ENCODE data around the gene FOXP4. TPM values are rescaled to one million over a fixed set of nuclear protein-coding genes. Genes with fewer than 3 reads are reported as not detected.

Gene FOXP4
- total RNA-seq, 1 donor from 2014 or later, result 2.7 TPM

- Histone ChIP-seq H3K9me3 (ENCODE audit: low read depth) (no peaks in the 10 kb centered on the region), H3K4me1 (peaks cover 10% of the 10 kb centered on the region), H3K27ac (no peak overlapping the region), H3K27me3 (peaks cover 34% of the 10 kb centered on the region), H3F3A (ENCODE audit: low read depth) (peaks cover 5% of the 10 kb centered on the region), H4K20me1 (ENCODE audit: low read depth) (no peaks in the 10 kb centered on the region), H3K4me3 (no peak overlapping the region), H2AFZ (replicated peaks) (peak overlapping the region; percentile 76), H3K9ac (no peak overlapping the region), H3K36me3 (no peaks in the 10 kb centered on the region), H3K79me2 (ENCODE audit: low read depth) (no peaks in the 10 kb centered on the region), H3K4me2 (no peak overlapping the region)
- no peak for DNase-seq (ENCODE audit: low spot score)
- Mint-ChIP-seq H3K27me3 (ENCODE audit: insufficient read depth, low read depth) (peaks cover 22% of the 10 kb centered on the region), H3K27ac (peak overlapping the region; percentile 76), H3K9me3 (no peaks in the 10 kb centered on the region), H3K4me1 (peaks cover 33% of the 10 kb centered on the region), H3K36me3 (no peaks in the 10 kb centered on the region), H3K4me3 (no peak overlapping the region)
- TF ChIP-seq EZH2 (IDR thresholded peaks at IDR 0.05), result no peak
- no peak for TF ChIP-seq EZH2phosphoT487 (IDR thresholded peaks at IDR 0.05)
- TF ChIP-seq, protein P1, sequence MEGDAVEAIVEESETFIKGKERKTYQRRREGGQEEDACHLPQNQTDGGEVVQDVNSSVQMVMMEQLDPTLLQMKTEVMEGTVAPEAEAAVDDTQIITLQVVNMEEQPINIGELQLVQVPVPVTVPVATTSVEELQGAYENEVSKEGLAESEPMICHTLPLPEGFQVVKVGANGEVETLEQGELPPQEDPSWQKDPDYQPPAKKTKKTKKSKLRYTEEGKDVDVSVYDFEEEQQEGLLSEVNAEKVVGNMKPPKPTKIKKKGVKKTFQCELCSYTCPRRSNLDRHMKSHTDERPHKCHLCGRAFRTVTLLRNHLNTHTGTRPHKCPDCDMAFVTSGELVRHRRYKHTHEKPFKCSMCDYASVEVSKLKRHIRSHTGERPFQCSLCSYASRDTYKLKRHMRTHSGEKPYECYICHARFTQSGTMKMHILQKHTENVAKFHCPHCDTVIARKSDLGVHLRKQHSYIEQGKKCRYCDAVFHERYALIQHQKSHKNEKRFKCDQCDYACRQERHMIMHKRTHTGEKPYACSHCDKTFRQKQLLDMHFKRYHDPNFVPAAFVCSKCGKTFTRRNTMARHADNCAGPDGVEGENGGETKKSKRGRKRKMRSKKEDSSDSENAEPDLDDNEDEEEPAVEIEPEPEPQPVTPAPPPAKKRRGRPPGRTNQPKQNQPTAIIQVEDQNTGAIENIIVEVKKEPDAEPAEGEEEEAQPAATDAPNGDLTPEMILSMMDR (IDR thresholded peaks at IDR 0.05), result no peak
Observed at GRCh38 chr6:41519305-41519744, 26.9 kb upstream of the FOXP4 start.

GRCh38 chr6:41519745-41520699, 26.2 kb upstream of the FOXP4 start:
- H3K36me3 Mint-ChIP-seq, result no peaks in the 10 kb centered on the region
- peaks cover 37% of the 10 kb centered on the region for H3K27me3 ChIP-seq
- no peak overlapping the region for H3K4me3 ChIP-seq
- no peaks in the 10 kb centered on the region for H3K79me2 ChIP-seq (ENCODE audit: low read depth)
- H3K27me3 Mint-ChIP-seq (ENCODE audit: insufficient read depth, low read depth), result peaks cover 20% of the 10 kb centered on the region
- H2AFZ ChIP-seq (replicated peaks), result peak overlapping the region; percentile 76
- H3K9ac ChIP-seq, result no peak overlapping the region
- H3K27ac ChIP-seq, result no peak overlapping the region
- no peaks in the 10 kb centered on the region for H3K9me3 ChIP-seq (ENCODE audit: low read depth)
- peak overlapping the region; percentile 76 for H3K27ac Mint-ChIP-seq
- TF ChIP-seq, protein P1 (IDR thresholded peaks at IDR 0.05), result no peak
- no peak for TF ChIP-seq EZH2phosphoT487 (IDR thresholded peaks at IDR 0.05)
- TF ChIP-seq EZH2 (IDR thresholded peaks at IDR 0.05), result no peak
- H3K36me3 ChIP-seq, result no peaks in the 10 kb centered on the region
- peaks cover 40% of the 10 kb centered on the region for H3K4me1 Mint-ChIP-seq
- H3F3A ChIP-seq (ENCODE audit: low read depth), result peaks cover 5% of the 10 kb centered on the region
- H3K4me2 ChIP-seq, result peak overlapping the region; percentile 7
- H4K20me1 ChIP-seq (ENCODE audit: low read depth), result no peaks in the 10 kb centered on the region
- no peak for DNase-seq (ENCODE audit: low spot score)
- H3K4me3 Mint-ChIP-seq, result no peak overlapping the region
- no peaks in the 10 kb centered on the region for H3K9me3 Mint-ChIP-seq
- H3K4me1 ChIP-seq, result peaks cover 17% of the 10 kb centered on the region

DNA sequence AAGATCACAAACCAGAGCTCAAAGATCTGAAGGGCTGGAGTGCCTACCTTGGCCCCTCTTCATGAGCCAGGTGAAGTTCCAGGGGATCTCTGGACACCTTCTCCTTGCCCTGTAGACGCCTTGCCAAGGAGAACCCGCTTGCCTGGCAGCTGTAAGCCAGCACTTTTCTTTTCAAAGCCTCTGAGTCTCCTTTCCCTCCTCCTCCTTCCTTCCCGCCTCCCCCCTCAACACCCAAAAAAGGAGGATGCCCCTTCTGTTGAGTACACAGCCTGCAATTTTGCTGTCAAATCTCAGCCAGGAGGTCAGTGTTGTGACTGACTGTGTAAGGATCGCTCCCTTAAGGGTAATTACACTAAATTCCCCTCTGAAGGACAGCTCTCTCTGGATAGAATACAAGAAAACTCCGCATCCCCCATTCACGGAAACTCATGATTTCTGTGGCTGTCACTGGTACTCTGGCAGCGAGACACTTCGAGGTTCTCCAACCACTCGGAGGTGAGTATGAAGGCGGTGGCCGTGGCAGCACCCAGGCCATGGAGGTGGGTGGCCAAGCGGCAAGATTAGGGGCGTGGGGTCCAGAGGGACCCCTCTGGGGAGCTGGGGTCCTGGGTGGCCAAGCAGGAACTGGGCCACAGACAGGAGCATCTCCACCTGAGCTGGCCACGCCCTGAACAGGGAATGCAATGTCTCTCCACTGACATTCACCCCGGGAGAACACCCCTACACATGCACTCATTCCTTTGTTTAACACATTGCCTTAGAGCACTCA, 23.2 kb upstream of the FOXP4 start:
- Histone ChIP-seq H3K4me2 (no peak overlapping the region), H3K4me3 (no peak overlapping the region), H3K27ac (no peak overlapping the region), H3K4me1 (peaks cover 24% of the 10 kb centered on the region), H3K79me2 (ENCODE audit: low read depth) (no peaks in the 10 kb centered on the region), H3K9ac (no peak overlapping the region), H3F3A (ENCODE audit: low read depth) (peaks cover 13% of the 10 kb centered on the region), H4K20me1 (ENCODE audit: low read depth) (no peaks in the 10 kb centered on the region), H3K9me3 (ENCODE audit: low read depth) (no peaks in the 10 kb centered on the region), H3K27me3 (peaks cover 64% of the 10 kb centered on the region), H2AFZ (replicated peaks) (no peak overlapping the region), H3K36me3 (no peaks in the 10 kb centered on the region)
- Mint-ChIP-seq H3K27me3 (ENCODE audit: insufficient read depth, low read depth) (peaks cover 21% of the 10 kb centered on the region), H3K4me1 (peaks cover 56% of the 10 kb centered on the region), H3K27ac (peak overlapping the region; percentile 22), H3K4me3 (peak overlapping the region; percentile 33), H3K36me3 (no peaks in the 10 kb centered on the region), H3K9me3 (no peaks in the 10 kb centered on the region)
- no peak for DNase-seq (ENCODE audit: low spot score)
- TF ChIP-seq EZH2 (IDR thresholded peaks at IDR 0.05) (no peak), EZH2phosphoT487 (IDR thresholded peaks at IDR 0.05) (no peak)
- TF ChIP-seq, protein P1 (IDR thresholded peaks at IDR 0.05), result no peak

Measured in neural progenitor cell (in vitro differentiated cells).